Activated T-cell treated with anti-CD3 and anti-CD28 coated beads for 48 hours (primary cell): ENCODE data around the gene RNLS.
"Not testable (repeated sequence)": the region's sequence is repeated elsewhere in the genome, so short reads cannot be mapped to it uniquely, and the experiment has no call there.

Experiments
- DNase-seq: peaks from one replicate; pipeline ENCODE4 v3.0.0-alpha.2; 2020; ENCODE audit warnings: low read depth

The RNLS gene

GRCh38 chr10:88523739-88524400, 59.2 kb downstream of the RNLS start:
- DNase-seq: no peak

GRCh38 chr10:88522715-88523114, 60.4 kb downstream of the RNLS start:
- no peak for DNase-seq

DNA sequence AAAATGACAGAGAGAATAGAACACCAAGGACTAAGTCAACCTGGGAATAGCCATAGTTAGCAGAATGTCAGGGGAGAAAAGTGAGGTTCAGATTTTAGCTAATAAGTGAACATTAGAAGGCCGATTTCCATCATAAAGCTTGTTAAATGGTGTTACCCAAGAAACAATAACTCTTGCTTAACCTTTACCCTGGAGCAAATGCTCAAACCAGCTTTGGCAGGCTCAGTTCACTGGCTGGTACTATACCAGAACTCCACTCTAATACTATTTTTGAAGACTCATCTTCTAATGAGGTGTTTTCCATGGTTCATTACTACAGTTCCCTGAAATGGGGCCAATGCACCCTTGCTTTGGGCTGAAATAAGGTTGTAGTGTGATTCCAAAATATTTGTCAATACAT, 61.3 kb downstream of the RNLS start:
- DNase-seq: no peak

- no peak for DNase-seq
Measured at GRCh38 chr10:88515235-88515634, 67.9 kb downstream of the RNLS start.

GRCh38 chr10:88512599-88512998, 70.5 kb downstream of the RNLS start:
- no peak for DNase-seq

- DNase-seq: no peak
Measured at GRCh38 chr10:88508796-88509195, 74.3 kb downstream of the RNLS start.

GRCh38 chr10:88507826-88508453, 75.2 kb downstream of the RNLS start:
- no peak for DNase-seq

- DNase-seq: no peak
Measured at GRCh38 chr10:88507404-88507803, 75.7 kb downstream of the RNLS start.

DNA sequence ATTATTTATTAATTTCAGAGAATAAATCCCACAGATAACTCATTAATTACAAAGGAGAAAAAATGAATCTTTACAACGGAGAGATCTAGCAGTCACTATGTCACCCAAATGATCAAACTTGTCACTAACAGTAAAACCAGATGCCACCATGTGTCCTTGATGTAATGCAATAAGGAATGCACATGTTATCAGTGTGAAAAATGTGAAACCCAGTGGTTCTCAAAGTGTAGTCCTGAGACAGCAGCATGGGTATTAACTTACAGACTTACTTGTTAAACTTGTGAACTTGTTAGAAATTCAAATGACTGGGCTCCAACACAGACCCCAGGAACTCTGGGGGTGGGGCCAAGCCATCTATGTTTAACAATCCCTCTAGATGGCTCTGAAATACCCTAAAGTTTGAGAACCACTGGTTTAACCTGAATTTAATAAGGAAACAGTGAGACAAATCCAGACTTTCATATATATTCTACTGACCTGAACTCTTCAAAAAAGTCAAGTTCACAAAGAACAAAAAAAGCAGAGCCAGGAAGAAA, 77.4 kb downstream of the RNLS start:
- DNase-seq: no peak

GRCh38 chr10:88505265-88505664, 77.9 kb downstream of the RNLS start:
- no peak for DNase-seq

- DNase-seq: no peak
Measured at GRCh38 chr10:88500656-88501055, 82.5 kb downstream of the RNLS start.

DNA sequence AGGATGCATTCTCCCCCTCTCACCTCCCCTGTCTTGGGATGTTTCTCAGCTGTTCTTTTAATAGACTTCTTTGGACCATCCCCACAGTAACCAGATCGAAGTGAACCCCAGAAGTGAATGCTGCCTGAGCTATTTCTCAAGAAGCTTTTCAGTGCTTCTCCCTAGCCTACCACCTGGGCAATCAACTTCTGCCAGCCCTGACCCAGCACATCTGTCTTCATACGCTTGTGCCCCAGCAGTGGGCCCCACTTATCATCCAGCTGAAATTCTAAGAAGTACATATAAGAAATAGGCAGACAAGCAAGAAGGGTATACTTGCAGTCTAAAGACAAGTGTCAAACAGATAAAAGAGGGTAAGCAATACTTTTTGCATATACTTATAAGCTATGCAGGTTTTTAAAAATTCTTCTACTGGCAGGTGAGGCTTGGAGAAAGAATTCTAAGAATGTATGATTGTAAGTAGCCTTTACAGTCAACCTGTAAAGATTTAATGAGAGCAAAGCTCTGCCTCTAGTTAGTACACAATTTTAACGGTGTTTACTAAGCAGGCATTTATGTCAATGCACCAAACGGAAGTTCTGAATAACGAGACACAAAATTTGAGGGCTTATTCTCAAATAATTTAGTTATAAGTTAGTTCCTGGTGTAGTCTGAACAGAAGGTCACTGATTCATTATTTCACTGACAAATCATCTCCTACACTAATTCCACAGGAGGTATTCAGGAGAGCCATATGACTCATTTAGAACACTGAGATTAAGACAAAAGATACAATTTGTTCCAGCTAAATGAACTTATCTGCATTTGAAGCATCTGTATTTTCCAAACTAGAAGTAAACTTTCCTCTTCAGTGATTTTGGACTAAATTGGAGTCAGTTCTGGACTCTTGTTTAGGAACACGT, 83.3 kb downstream of the RNLS start:
- DNase-seq: no peak

DNA sequence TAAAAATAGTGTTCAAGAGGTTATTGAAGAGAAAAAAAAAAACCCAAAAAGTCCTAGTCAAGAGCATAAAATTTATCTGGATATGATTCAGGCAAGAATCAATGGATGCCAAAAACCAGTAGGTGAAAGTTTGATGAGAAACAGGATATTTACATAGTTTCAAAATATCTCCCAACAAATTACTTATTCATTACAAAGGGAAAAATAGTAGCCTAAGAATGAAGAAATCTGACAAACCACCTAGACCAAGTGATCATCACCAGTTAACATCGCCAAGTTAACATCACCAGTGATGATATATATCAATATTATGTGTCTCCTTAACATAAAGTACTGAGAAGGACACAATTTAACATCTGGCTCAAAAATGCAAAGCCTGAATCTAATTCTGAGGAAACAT, 85.2 kb downstream of the RNLS start:
- no peak for DNase-seq

- DNase-seq: no peak
Measured at GRCh38 chr10:88494537-88494936, 88.6 kb downstream of the RNLS start.

- DNase-seq: no peak
Measured at GRCh38 chr10:88493691-88494483, 89.2 kb downstream of the RNLS start.

GRCh38 chr10:88491314-88491713, 91.8 kb downstream of the RNLS start:
- DNase-seq: no peak

DNA sequence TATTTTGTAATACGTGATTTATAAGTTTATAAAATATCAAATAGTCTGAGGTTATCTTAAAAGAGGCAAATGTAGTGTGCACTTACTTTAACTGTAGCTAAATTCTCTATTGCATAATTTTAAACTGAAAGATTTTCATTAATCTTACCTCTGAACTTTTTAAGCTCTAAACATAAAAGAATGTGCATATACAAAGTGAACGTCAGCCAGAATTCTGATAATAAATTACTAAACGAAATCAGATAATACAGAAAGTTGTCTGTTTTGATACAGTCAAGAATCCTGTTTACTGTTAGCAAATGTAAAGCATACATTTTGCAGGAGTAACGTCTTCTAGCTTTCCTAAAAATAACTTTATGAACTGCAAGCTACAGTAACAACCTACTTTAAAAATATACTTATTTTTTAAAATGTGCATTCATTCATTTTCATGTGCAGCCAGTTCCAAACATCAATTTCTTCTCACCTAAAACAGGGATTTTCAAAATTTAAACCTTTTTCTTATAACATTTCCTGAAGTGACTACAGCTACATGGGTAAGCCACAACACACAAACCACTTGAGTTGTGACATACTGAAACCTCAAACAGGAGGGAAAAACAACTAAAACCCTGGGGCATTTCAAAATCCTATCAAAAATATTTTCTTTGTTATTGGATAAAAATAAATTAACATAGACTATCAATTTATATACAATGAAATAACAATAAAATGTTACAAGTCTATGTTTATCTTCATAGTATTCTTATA, 92.7 kb downstream of the RNLS start:
- no peak for DNase-seq

DNA sequence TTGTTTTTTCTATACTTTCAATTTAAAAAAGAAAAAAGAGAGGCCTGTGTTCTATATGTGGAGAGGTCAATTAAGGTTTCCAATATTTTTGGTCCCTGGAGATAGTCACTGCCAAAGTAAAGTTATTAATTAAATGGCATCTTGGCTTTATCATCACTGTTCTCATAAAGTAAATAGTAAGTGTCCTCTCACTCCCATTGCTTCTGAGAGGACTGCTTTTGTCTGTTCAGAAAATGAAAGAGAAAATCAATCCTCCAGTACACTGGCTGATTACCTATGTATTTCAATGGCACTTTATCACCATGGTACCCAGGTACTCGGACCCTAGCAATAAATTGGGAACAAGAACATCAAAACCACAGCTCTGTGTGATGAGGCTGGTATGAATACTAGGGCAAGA, 94.0 kb downstream of the RNLS start:
- DNase-seq: no peak

DNA sequence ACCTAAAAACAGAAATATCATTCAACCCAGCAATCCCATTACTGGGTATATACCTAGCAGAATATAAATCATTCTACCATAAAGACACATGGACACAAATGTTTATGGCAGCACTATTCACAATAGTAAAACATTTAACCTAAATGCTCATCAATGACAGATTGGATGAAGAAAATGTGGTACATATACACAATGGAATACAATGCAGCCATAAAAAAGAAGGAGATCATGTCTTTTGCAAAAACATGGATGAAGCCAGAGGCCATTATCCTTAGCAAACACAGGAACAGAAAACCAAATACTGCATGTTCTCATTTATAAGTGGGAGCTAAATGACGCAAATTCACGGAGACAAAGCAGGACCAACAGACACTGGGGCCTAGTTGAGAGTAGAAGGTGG, 96.3 kb downstream of the RNLS start:
- DNase-seq: not testable (repeated sequence)

DNA sequence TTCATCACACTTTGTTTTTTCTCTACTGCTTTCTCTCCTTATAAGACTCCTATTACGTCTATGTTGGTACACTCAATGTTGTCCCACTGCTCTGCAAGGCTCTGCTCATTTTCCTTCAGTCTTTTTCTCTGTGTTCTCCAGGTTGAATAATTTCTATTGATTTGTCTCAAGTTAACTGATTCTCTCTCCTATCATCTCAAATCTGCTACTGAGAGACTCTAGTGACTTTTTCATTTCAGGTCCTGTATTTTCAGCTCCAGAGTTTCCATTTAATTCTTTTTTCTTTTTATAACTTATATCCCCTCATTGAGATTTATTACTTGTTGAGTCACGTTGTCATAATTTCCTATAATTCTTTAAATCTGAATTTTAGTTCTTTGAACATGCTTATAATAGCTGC, 100.9 kb downstream of the RNLS start:
- DNase-seq: no peak

DNA sequence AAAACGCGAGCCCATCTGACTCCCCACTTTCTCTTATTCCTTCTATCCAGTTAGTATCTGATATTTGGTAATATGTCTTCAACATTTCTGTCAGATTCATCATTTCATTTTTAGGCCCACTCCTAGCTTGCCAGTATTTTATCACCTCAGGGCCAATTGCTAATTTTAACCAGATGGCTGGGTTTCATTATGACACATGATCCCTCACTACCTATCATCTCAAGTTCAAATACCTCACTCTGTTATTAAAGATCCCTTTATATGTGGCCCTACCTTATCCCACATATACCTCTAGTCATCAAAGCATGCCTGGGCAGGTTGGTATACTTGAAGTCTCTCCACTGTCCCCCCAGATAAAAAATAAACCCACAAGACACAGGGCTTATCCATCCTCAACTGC, 104.9 kb downstream of the RNLS start:
- DNase-seq: no peak
